ENCODE measurements around the gene PPFIA3. TPM values are rescaled to one million over a fixed set of nuclear protein-coding genes. Genes with fewer than 3 reads are reported as not detected.

PPFIA3 gene
- total and polyA plus RNA-seq, 2 of the 8 experiments (the other 6 are each of a cell fraction or from before 2014, with no cell fraction given): 15.9 to 25.3 TPM

GRCh38 chr19:49133621-49134454, 14.5 kb downstream of the PPFIA3 start:
- Histone ChIP-seq H3K4me1 (replicated peaks in 1 of 4; ENCODE audit: control insufficient read depth in 3 of 4, insufficient read depth in 4 of 4, low read length in 3 of 4) (peaks cover 4 to 14% (median 6%) of the 10 kb centered on the region in 4 experiments; a peak in 6 of 7 replicates), H4K20me1 (replicated peaks in 1 of 2; ENCODE audit: control insufficient read depth in 1 of 2, insufficient read depth in 2 of 2, low read length in 2 of 2) (peaks cover 0 to 3% of the 10 kb centered on the region in 2 experiments), H3K56ac (replicated peaks; ENCODE audit: insufficient read length, low read depth, low read length) (no peak overlapping the region), H2AFZ (ENCODE audit: low read length) (no peak overlapping the region), H3K79me2 (ENCODE audit: control insufficient read depth in 1 of 2, insufficient read depth in 2 of 2, low read length in 2 of 2) (no peaks in the 10 kb centered on the region), H4K8ac (ENCODE audit: extremely low read depth, insufficient read depth, low read length) (peak overlapping the region; percentile 43; the same call in 1 of the 2 replicates), H2BK20ac (ENCODE audit: low read length) (no peak overlapping the region), H2AK5ac (ENCODE audit: low read depth, low read length) (no peak overlapping the region), H3K4me2 (ENCODE audit: insufficient read depth in 1 of 2, low read depth in 2 of 2, low read length in 2 of 2) (peak overlapping the region; percentile 61 to 62), H3K4me3 (ENCODE audit: extremely low read depth in 1 of 4, insufficient read depth in 2 of 4, low read depth in 3 of 4, low read length in 4 of 4) (peak overlapping the region in 3 of 4 experiments; percentile 21 to 55 (median 27); a peak in 4 of 8 replicates), H3K36me3 (ENCODE audit: control insufficient read depth in 2 of 4, insufficient read depth in 4 of 4, low read length in 3 of 4) (peaks cover 0 to 8% (median 2%) of the 10 kb centered on the region in 4 experiments; a peak in 2 of 8 replicates), H3K14ac (ENCODE audit: insufficient read length) (no peak overlapping the region), H3K27ac (ENCODE audit: low read depth, low read length) (no peak overlapping the region), H2BK12ac (ENCODE audit: low read depth, low read length) (no peak overlapping the region), H2BK120ac (replicated peaks; ENCODE audit: low read depth, low read length) (no peak overlapping the region), H3K9ac (replicated peaks in 1 of 4; ENCODE audit: extremely low read depth in 1 of 4, low read depth in 3 of 4, low read length in 3 of 4) (no peak overlapping the region), H3K23me2 (ENCODE audit: low read depth, low read length) (peaks cover 6% of the 10 kb centered on the region), H4K5ac (ENCODE audit: insufficient read length, low read depth, low read length) (peak overlapping the region; percentile 86), H2BK15ac (ENCODE audit: low read length) (no peak overlapping the region), H3K79me1 (ENCODE audit: low read depth, low read length) (no peaks in the 10 kb centered on the region), H3K9me3 (ENCODE audit: insufficient read depth in 2 of 2, low read depth in 1 of 2, low read length in 1 of 2) (no peaks in the 10 kb centered on the region), H3K27me3 (replicated peaks in 1 of 4; ENCODE audit: control insufficient read depth in 3 of 4, extremely low read depth in 1 of 4, insufficient read depth in 3 of 4, low read length in 3 of 4) (no peaks in the 10 kb centered on the region), H4K91ac (replicated peaks; ENCODE audit: insufficient read length, low read length) (no peak overlapping the region), H3K23ac (ENCODE audit: insufficient read length) (no peak overlapping the region), H3K4ac (replicated peaks; ENCODE audit: insufficient read length, low read depth, low read length) (peak overlapping the region; percentile 69), H2BK5ac (ENCODE audit: low read depth, low read length) (peak overlapping the region; percentile 49; the same call in 1 of the 2 replicates), H3K18ac (ENCODE audit: extremely low read depth, low read length) (no peak overlapping the region; the same call in 1 of the 2 replicates)
- 74% methylated on average over 23 of the region's 42 CpGs; no CpG with 5 or more reads in 1 of the 2 experiments for WGBS, 2 experiments (ENCODE audit: extremely low coverage in 1 of 2, insufficient coverage in 1 of 2, insufficient read length in 1 of 2, insufficient replicate concordance in 2 of 2, low coverage in 1 of 2, low lambda C conversion rate in 2 of 2, missing lambda C conversion rate in 1 of 2)
- peak in 1 of 2 experiments; percentile 90 for DNase-seq (ENCODE audit: low read depth in 1 of 2, low spot score in 2 of 2)
- ChIA-PET POLR2A (ENCODE audit: partially characterized antibody) (interaction anchor here (1.2 to 5.8 kb wide), 6 partner anchors 12 to 29 kb away, joined by 3 to 47 read pairs (median 6); partner anchors contain the start of gene PPFIA3), CTCF (ENCODE audit: partially characterized antibody) (interaction anchor here (0.7 to 9.7 kb wide), 10 partner anchors 10 to 92 kb away, joined by 3 to 99 read pairs (median 3); no protein-coding TSS in a partner anchor)
- no peak for FAIRE-seq
- peak; percentile 83; the same call in 1 of the 2 replicates for TF ChIP-seq EGR1 (IDR thresholded peaks at IDR 0.05; ENCODE audit: borderline replicate concordance, low read depth, low read length)
- TF ChIP-seq SP4 (IDR thresholded peaks at IDR 0.05; ENCODE audit: low read length): 0 out of 2 replicates have a peak, but pooled peaks have one; percentile 60
- TF ChIP-seq PHF8 (conservative IDR thresholded peaks at IDR 0.05; ENCODE audit: low read depth, low read length): no peak

Data from H1 (cell line).